GM21526 (cell line): Measurements from ENCODE around the gene PURB.
"Not testable (repeated sequence)": the region's sequence is repeated elsewhere in the genome, so short reads cannot be mapped to it uniquely, and the experiment has no call there.

ENCODE experiments used
- ATAC-seq: cut with Tn5 transposase; IDR thresholded peaks from one replicate; pipeline ENCODE4 v1.9.1; 2021; ENCODE audit warnings: moderate library complexity; ENCODE audit not compliant: unreplicated experiment, low FRiP score

The PURB gene

DNA sequence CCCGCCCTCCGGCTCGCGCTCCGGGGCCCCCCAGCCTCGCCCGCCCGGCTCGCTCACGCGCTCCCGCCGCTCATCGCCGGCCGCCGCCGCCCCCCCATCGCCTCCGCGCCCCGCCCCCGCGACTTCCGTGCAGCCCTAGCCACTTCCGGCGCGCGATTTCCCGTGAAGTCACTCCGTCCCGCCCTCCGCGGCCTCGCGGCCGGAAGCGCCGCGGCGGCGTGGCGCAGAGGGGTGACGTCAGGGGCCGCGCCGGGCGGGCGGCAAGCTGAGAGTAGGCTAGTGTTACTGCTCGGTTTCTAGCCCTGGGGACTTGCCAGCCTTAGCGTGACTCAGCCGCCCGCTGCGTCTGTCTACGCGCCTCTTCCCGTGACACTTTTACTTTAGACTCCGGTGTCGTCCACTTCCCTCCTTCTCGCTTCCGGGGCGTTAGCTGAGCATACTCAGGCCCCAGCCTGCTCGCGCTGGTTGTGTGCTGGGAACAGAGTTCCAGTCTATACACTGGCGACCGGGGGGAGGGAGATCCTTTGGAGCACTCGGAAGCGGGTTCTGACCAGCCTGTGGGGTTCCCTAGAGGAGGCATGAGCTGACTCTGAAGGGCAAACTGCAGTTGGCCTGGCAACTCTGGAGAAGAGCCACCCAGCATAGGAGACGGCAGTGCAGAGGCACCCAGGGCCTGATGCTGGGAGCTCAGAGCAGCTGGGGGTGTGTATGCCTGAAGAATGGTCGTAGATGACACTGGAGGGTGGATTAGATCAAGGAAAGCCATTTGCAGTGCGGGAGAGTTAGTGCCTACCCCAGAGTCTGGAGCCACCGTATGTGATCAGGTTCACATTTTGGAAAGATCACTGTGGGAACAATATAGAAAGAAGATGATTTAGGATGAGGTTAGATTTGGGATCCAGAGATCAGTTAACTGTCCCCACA is at the start of gene PURB:
PURB (minus strand) TSS at position 137 of the 924 bp plus-strand sequence. CDS start 182 bp downstream, outside the sequence.
- ATAC-seq, result peak; percentile 85

DNA sequence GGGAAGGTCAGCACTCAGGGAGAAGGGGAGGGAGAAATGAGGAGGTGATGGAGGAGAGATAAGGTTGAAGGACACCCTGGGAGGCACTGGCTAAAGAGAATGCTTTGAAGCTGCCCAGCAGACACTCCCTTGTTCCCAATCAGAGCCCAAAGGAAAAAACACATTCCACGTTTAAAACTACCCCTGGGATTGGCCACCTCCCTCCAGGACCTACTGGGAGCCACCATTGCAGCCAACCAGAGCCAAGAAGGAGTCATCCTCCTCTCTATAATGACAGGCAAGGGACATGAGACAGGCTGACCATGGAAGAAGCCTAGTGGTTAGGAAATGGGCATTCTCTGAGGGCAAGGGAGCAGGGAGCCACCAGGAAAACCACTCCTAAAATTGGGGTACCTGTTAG is 49.7 kb upstream of the PURB start:
- no peak for ATAC-seq

DNA sequence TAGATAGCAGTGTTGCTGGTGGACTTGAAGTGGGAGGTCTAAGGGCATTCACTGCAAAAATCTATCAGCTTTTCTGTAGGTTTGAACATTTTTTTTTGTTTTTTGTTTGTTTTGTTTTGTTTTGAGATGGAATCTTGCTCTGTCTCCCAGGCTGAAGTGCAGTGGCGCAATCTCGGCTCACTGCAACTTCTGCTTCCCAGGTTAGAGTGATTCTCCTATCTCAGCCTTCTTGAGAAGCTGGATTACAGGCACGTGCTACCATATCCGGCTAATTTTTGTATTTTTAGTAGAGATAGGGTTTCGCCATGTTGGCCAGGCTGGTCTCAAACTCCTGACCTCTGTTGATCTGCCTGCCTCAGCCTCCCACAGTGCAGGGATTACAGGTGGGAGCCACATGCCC is 49.2 kb upstream of the PURB start:
- not testable (repeated sequence) for ATAC-seq

DNA sequence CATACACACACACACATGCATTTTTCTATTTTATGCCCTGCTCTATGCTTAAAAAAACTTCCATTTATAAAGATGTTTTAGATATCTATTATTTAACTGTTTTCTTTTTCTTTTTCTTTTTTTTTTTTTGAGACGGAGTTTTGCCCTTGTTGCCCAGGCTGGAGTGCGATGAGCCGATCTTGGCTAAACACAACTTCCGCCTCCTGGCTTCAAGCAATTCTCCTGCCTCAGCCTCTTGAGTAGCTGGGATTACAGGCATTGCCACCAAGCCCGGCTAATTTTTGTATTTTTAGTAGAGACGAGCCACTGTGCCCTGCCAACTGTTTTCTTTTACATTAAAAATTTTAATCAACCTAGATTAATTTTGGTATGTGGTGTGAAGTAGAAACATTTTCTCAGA is 45.6 kb upstream of the PURB start:
- ATAC-seq, result no peak

DNA sequence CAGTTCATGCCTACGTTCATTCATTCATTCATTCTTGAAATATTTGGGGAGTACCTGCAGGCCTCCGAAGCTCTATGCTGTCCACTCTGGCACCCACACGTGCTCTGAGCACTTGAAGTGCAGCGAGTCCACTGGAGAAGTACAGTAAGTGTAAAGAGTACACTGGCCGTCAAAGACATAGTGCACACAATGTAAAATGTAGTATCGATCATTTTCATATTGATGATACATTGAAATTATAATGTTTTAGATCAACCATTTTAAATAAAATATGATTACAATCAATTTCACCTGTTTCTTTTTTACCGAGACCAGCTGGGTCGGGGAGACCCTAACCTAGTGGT is 37.0 kb upstream of the PURB start:
- no peak for ATAC-seq

DNA sequence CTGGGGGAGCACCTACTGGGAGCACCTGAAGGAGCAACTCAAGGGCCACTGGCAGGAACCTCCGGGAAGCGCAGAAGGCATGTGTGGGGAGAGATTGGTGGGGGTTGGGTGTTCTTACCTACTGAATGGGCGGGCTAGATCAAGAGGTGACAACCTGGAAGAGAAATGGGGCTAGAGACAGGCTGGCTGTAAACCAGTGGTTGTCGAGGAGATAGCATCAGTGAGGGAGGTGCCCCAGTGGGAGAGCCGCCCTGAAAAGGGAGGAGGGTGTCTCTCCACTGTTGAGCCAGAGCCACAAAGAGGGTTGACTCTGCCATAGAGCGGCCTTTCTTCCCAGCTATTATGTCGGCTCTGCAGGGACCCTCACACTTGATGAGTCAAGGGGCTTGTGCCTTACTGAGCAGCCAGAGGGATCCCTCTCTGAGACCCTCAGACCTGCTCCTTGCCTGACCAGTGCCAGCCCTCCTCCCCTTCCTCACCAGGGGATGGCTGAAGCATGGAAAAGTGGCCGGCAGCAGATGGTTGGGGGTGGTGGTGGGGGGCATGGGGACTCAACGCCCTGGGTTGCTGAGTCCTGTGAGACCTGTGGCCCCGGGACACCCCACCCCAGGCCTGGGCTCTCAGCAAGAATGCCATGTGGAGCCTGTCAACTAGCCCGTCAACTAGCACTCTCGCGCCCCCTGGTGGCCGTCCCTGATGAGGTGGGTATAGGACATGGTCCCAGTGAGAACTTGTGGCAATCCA is 36.4 kb upstream of the PURB start:
- no peak for ATAC-seq

DNA sequence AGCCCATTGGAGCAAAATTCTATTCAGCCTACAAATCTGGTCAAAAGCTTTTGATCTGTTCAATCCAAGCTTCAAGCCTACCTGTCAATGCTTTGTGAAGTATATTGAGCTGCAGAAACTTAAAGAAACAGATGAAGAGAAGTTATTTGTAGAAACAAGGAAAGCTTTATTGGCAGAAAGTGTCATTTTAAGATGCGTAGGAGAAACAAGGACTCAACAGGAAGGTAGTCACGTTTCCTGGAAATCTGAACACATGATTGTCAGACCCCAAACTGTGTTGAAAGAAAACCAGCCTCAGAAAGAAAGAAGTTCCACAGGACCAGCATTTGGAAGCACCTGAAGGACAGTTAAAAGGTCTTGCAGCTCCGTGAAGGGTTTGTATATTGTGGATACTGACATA is 34.8 kb upstream of the PURB start:
- ATAC-seq, result no peak

DNA sequence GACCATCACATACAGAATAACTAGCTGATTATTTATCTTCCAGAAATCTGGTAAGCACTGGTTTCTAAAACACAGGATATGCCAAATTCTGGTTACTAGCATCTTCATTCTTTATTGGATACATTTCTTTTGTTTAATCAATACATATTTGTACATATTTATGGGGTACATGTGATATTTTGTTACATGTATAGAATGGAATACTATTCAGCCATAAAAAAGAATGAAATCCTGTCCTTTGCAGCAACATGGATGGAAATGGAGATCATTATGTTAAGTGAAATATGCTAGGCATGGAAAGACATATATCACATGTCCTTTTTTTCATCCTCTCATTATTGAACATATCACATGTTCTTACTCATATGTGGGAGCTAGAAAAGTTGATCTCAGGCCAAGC is 32.7 kb upstream of the PURB start:
- ATAC-seq, result no peak

DNA sequence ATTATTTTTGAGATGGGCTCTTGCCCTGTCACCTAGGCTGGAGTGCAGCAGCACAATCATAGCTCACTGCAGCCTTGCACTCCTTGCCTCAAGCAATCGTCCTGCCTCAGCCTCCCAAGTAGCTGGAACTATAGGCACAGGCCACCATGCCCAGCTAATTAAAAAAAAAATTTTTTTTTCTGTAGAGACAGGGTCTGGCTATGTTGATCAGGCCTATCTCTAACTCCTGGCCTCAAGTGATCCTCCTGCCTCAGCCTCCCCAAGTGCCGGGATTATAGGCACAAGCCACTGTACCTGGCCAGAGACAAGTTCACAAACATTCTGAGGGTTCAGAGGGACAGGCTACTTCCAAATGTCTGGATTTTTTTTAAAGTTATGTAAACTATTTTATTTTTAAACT is 32.1 kb upstream of the PURB start:
- ATAC-seq, result no peak

DNA sequence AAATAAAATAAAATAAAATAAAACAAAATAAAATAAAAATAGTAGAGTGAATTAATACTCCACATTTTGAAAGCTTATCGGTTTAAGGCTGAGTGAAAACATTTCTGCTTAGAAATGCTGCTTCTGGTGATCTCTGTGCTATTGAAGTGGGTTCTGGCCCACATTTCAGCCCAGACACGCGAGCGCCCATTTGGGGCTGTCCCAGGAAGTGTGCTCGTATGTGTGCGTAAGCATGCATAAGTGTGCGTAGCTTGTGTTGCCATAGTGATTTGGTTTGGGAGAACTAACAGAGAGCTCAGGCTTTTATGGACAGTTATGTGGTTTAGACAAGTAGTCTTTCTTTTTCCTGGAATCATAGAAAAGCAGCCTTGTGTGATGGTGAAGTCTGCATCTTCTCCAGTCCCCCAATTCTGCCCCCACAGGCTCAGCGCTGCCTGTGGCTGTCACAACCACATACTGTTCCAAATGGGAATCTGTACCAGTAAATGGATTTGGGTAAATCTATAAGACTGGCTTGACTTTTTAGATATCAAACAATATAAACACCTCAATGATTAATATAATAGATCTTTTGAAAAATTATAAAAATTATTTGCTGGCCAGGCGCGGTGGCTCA is 29.8 kb upstream of the PURB start:
- ATAC-seq, result peak; percentile 56

DNA sequence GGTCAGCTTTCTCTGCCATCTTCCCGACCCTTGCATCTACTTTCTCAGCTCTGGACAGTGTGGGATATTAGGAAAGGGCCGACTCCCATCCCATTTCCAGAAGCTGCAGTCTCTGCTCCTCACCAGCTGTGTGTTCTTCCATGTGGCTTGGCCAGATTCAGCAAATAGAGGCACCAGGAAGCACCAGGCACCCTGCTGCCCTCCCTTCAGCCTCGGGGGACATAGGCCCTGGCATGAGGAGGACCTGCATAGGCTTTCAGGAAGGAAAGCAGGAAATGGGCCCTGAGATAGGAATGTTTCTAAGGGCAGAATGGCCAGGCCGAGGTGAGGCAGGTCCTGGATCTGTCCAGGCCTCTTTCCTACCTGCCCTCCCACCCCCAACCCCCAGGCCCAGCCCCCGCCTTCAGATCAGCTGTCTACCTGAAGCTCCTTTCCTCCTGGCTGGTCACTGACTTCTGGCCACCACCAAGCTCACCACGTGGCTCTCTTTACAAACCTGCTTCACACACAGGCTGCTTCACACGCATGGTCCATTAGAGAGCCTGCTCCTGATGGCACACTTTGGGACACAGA is 27.5 kb upstream of the PURB start:
- no peak for ATAC-seq

DNA sequence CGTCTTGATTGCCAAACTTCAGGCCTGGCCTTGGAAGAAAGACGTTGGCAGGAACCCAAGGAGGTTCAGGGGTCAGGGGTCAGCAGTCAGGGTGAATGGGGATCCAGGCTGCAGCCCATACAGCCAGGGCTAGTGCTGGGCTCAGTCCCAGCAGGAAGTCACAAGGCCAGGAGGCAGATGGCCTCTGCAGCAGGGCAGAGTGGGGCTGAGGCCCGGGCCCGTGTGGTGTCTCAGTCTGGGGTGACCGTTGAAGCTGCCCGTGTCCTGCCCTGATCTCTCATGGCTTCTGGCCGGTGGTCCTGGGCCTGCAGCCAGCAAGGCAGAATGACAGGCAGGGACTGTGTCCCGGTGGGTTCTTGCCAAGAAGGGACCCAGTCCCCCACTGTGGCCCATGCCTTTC is 26.6 kb upstream of the PURB start:
- ATAC-seq, result no peak

DNA sequence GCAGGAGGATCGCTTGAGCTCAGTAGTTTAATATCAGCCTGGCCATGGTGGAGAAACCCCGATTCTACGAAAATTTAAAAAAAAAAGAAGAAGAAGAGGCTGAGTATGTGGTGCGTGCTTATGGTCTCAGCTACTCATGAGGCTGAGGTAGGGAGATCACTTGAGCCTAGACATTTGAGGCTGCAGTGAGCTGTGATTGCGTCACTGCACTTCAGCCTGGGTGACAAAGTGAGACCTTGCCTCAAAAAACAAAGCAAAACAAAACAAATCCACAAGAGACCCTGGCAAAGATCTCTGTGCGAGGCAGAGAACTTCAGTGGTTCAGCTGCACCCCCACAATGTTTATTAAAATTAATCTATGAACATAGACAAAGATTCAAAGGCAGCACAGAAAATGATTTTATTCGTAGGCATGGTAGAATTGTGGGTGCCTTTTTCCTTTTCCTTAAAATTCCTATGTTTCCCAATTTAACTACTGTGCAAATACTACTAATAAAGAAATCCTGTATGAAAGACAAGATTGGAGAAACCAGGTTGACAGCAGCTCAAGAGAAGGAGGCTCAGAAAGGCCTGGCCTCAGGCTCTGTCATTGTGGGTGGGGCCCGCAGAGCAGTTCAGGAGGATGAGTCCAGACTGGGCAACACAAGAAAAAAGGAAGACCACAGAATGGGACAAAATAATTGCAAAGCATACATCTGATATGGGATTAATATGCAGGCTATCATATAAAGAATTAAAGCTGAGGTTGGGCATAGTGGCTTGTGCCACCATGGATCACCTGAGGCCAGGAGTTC is 24.5 kb upstream of the PURB start:
- no peak for ATAC-seq

DNA sequence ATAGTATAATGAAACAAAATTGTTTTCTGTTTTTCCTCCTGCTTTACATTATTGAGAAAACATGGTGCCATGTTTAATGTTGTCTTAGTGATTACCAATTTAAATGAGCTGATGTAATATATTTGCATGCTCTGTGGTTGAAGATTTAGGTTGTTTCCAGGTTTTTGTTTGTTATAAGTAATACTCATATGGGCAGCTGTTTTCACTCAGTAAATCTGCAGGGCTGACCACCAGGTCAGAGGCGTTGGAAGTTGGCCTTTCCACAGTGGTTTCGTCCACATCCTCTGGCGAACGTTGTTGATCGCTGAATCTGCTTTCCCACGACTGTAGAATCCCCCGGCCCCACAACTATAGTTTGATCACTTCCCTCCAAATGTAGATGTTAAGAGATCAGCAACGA is 21.6 kb upstream of the PURB start:
- ATAC-seq, result no peak

DNA sequence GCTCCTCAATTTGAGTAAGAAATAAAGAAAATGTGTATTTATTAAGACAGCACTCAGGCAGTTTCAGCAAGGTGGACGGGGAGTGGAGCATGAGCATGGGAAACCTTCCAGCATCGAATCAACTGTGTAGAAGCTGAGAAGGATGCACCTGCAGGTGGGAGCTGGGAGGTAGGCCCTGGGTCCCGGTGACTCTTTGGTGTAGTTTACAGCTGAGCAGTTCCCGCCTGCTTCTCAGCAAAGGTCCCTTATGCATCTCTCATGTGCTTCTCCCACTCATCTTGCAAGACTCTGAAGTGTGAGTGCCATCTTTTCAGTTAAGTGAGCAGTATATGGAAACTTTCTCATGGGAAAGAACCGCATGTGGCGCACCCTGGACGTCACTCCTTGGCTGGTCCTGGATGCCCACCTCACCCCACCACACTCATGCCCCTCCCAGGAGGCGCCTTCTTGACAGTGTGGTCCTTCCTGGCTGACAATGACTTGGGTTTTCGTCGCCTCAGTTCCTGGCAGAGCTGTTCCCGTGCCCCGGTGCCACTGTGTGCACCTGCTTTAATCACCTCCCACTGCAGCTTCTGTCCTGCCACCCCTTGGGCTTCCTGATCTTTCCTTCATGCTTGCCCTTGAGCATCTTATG is 19.8 kb upstream of the PURB start:
- ATAC-seq, result no peak

DNA sequence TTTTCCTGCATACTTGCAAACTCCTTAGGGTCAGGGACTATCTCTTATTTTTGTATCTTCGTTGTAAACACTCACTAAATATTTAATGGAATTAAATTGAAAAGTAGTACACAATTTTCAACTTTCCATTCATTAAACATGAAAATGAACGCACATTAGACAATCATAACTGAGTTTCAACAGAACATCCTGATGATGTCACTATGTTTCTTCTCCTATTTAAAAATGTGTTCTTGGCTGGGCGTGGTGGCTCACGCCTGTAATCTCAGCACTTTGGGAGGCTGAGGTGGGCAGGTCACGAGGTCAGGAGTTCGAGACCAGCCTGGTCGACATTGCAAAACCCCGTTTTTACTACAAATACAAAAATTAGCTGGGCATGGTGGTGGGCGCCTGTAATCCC is 14.1 kb upstream of the PURB start:
- no peak for ATAC-seq

DNA sequence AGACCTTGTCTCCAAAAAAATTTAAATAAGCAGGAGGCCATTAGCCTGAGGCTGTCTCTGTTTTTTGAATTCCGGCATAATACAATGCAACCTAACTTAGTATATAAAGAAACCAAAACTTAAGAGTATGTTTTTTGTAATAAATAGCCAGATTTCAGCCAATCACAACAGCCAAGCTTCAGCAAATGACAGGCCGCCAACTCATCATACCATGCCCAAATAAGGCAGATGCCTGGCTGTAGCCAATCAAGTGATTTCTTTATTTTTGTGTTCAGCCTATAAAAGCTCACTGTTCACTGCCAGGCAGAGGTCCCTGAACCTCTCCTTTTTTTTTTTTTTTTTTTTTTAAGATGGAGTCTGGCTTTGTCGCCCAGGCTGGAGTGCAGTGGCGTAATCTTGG is 12.7 kb upstream of the PURB start:
- ATAC-seq, result no peak

DNA sequence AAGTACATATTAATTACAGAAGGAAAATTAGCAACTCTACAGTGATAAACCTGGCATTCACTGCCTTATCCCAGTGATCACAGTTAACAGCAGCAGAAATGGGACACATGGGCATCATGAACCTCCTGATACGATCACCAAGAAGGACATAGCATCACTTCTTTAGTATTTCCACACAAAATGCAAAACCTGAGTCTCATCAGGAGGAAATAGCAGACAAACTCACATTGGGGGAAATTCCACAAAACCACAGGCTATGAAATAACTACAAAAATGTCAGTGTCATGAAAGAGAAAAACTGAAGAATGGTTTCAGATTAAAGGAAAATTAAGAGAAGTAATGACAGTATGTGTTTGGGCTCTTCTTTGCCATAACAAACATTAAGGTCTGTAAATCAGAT is 12.0 kb upstream of the PURB start:
- no peak for ATAC-seq

DNA sequence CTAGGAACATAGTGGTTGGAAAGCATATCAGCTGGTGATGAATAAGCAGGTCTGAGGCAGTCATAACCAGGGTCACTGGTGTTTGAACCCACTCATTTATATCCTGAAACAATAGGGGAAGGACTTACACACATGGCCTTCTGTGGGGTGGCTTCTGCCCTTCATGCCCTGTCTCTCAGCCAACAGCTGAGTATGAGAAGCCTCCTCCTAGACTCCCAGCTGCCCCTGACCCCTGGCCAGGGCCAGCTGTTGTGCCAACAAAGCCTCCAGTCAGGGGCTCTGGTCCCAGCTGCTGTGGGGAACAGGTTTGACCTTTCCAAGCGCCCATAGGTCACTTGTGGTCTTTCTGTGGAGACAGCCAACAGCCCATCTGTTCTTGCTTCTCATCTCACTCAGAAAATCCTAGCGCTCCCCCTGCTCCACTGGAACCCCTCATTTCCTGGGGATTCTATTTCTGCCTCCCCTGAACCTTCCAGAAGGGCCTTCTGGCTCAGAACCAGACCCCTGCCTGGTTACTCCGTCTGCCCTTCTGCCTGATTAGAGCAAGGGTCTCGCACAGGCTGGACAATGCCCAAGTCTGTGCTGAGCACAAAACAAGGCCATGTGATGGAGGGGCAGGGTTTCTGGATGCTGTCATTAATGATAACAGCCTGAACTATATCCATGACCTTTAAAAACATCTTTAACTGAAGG is 9.7 kb upstream of the PURB start:
- ATAC-seq, result no peak
